GM19372 (cell line): ENCODE data around the gene ATPAF1.

ENCODE experiments used
- ATAC-seq: cut with Tn5 transposase; IDR thresholded peaks from one replicate; pipeline ENCODE4 v1.9.1; 2021; ENCODE audit warnings: mild to moderate bottlenecking, low read depth, moderate library complexity; ENCODE audit not compliant: unreplicated experiment

ATPAF1 gene

DNA sequence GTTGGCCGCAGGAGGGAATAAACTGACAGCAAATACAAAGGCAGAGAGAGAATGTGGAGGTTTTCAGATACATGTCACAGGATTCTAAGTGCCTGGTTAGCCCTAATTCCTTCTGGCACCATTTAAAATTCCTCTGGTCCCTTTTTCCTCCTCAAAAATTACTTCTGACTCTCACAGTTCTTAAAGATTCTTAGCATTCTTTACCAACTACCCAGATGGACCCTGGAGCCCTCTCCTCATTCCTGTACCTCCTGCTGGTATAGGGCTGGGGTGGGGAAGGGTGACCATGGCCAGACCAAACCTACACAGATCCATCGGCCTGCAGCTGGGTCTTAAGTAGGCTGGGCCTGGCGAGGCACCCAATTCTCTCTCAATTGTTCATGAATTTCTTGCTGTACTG lies 71.3 kb downstream of the ATPAF1 start:
- no peak for ATAC-seq

- no peak for ATAC-seq
These were observed 72.1 kb downstream of the ATPAF1 start for GRCh38 chr1:46596036-46596435.

DNA sequence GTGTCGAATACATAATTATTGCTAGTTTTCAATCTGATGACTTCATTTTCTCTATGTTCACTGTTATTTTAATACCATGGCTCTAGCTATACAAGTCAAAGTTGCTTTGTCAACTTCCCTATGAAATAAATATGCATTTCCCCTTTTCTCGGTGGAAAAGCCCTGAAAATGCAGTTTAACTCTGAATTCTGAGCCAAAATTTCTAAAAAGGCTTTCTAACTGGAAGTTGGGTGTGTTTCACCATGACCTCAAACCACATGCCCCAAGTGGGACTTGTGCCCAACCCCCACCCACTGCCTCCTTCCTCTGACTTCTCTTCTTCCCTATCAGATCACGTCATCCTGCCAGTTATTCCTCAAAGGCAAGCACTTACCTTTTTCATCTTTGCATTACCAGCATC lies 73.0 kb downstream of the ATPAF1 start:
- ATAC-seq: no peak

DNA sequence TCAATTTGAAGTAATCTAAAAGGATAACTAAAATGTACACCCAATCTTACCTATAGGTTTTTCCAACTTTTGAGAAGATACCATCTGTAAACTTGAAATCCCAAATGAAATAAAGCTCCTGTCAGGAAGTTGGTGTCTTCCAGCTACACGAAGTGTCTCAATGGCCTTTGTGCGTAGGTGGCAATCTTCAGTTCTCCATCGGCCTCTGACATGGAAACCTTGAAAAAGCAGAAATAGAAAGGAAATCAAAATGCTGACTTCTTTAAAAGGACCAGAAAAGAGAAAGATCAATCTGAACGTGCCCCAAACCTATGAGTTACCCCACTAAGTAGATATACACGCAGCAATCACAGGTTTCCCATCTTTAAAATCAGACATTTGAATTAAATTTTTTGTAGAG lies 74.1 kb downstream of the ATPAF1 start:
- ATAC-seq: no peak

- ATAC-seq: no peak
These were observed 75.3 kb downstream of the ATPAF1 start for GRCh38 chr1:46592823-46593222.

GRCh38 chr1:46589529-46589928 lies 78.6 kb downstream of the ATPAF1 start:
- no peak for ATAC-seq

DNA sequence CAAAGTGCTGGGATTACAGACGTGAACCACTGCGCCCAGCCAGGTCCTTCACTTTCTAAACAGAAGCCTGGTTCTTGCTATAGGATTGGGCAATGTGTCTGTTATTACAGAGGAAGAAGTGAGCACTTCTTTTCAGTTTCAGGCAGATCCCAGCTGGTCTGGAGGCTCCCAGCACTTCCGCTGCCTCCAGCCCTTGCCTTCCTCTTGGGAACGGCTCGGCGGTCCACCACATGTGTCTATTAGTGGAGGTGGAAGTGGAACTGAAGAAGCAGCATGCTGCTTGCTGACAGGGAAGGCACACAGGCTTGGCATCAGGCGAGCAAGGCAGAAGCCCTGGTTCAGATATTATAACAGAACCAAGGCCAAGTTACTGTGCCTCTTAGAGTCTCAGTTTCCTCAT lies 81.1 kb downstream of the ATPAF1 start:
- no peak for ATAC-seq

DNA sequence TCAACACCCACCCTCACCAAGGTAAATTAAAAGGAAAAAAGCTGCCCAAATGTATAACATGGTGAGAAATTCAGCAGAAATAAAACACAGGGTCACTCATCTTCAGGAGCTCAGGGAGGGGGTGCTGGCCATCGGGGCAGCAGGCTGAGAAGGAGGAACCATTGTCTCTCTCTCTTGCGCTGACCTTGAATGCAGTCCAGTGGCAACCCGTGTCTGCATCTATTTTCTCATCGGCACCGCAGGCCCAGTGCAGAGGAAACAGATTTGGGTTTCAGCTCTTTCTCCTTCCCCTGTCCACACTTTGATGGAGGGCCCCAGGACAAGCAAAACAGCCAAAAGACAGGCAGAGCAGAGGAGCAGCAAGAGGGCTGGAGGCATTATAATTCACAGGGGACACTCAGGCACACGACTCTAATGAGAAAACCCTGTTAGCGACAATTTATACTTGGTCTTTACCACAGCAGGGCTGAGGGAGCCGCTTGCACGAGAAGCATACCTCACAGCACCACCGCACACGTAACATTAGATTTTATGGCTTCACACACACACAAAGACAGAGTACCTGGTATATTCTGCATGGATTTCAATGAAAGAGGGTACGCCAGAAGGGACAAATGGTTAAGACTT lies 82.7 kb downstream of the ATPAF1 start:
- no peak for ATAC-seq

- no peak for ATAC-seq
These were observed 84.7 kb downstream of the ATPAF1 start for GRCh38 chr1:46583494-46583893.

DNA sequence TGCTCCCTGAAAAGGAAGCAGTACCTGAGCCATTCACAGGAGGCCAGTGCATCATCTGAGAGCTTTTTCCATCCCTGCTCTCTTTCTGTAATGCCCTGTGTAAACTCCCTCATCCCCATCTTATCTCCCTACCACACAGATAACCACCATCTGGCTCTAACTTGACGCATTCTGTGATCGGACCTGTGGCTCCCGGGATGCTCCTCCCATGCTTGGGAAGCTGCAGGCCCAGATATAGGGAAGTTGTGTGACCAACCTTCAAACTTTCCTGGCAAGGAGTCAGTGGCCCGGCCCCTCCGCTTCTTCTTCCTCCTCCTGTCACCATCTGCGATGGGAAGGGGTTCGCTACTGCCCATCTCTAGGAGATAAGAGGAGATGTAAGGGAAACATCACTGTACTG lies 85.2 kb downstream of the ATPAF1 start:
- no peak for ATAC-seq
